GM23248 (cell line): ENCODE measurements around the gene MYO5A. TPM values are rescaled to one million over a fixed set of nuclear protein-coding genes. Genes with fewer than 3 reads are reported as not detected.
"Not testable (repeated sequence)": the region's sequence is repeated elsewhere in the genome, so short reads cannot be mapped to it uniquely, and the experiment has no call there.

ENCODE experiments used
- DNase-seq: peaks from one replicate; pipeline ENCODE4 v3.0.0-alpha.2; 2015
- H2AFZ ChIP-seq: fragments of 200-600 bp; sonication (generic); 2 replicates; pipeline ENCODE4 v1.6.1; 2016; ENCODE audit warnings: antibody characterized with exemption
- H3F3A ChIP-seq: fragments of 200-600 bp; sonication (generic); 2 replicates; pipeline ENCODE4 v1.6.1; 2016; ENCODE audit warnings: mild to moderate bottlenecking, antibody characterized with exemption, mixed run types; ENCODE audit not compliant: insufficient read depth
- H3K27ac ChIP-seq: fragments of 200-600 bp; sonication (generic); 2 replicates; pipeline ENCODE4 v1.5.1; 2016; ENCODE audit warnings: mild to moderate bottlenecking
- H3K27me3 ChIP-seq: fragments of 200-600 bp; sonication (generic); replicated peaks from 2 replicates; pipeline ENCODE4 v1.6.1; 2016; ENCODE audit warnings: mild to moderate bottlenecking; ENCODE audit not compliant: insufficient read depth
- H3K36me3 ChIP-seq: fragments of 200-600 bp; sonication (generic); 2 replicates; pipeline ENCODE4 v1.6.1; 2016; ENCODE audit warnings: low read depth, mild to moderate bottlenecking
- H3K4me1 ChIP-seq: fragments of 200-600 bp; sonication (generic); 2 replicates; pipeline ENCODE4 v1.6.1; 2016; ENCODE audit warnings: mild to moderate bottlenecking; ENCODE audit not compliant: insufficient read depth
- H3K4me2 ChIP-seq: fragments of 200-600 bp; sonication (generic); one replicate; pipeline ENCODE4 v1.6.1; 2016; ENCODE audit warnings: mild to moderate bottlenecking; ENCODE audit not compliant: unreplicated experiment
- H3K4me3 ChIP-seq: fragments of 200-600 bp; sonication (generic); 2 replicates; pipeline ENCODE4 v1.5.1; 2016; ENCODE audit warnings: mild to moderate bottlenecking
- H3K79me2 ChIP-seq: fragments of 200-600 bp; sonication (generic); 2 replicates; pipeline ENCODE4 v1.6.1; 2016; ENCODE audit warnings: mild to moderate bottlenecking; ENCODE audit not compliant: insufficient read depth
- H3K9ac ChIP-seq: fragments of 200-600 bp; sonication (generic); 2 replicates; pipeline ENCODE4 v1.6.1; 2016; ENCODE audit warnings: mild to moderate bottlenecking
- H3K9me2 ChIP-seq: fragments of 200-600 bp; sonication (generic); 2 replicates; pipeline ENCODE4 v1.6.1; 2016; ENCODE audit warnings: mixed run types, mild to moderate bottlenecking, moderate library complexity; ENCODE audit not compliant: insufficient read depth
- H3K9me3 ChIP-seq: fragments of 200-600 bp; sonication (generic); one replicate; pipeline ENCODE4 v1.6.1; 2017; ENCODE audit warnings: low read depth
- H4K20me1 ChIP-seq: fragments of 200-600 bp; sonication (generic); 2 replicates; pipeline ENCODE4 v1.6.0; 2016; ENCODE audit not compliant: insufficient read depth
- EZH2 ChIP-seq: fragments of 200-600 bp; sonication (generic); IDR thresholded peaks from 2 replicates; pipeline ENCODE4 v1.6.1; 2018; ENCODE audit warnings: antibody characterized with exemption, mild to moderate bottlenecking; ENCODE audit not compliant: insufficient read depth, poor library complexity, severe bottlenecking
- EZH2phosphoT487 ChIP-seq: fragments of 200-600 bp; sonication (generic); IDR thresholded peaks from 2 replicates; pipeline ENCODE4 v1.6.1; 2018; ENCODE audit warnings: antibody characterized with exemption, moderate library complexity, mild to moderate bottlenecking, low read depth; ENCODE audit not compliant: insufficient read depth
- WGBS, 2 experiments: methylation state at CpG; one replicate each; pipeline ENCODE4 v1.1.6; 2015 to 2017; ENCODE audit warnings: low lambda C conversion rate in 2 of 2, low coverage in 1 of 2; ENCODE audit errors: missing lambda C conversion rate in 2 of 2; 5-methylcytosine and 5-hydroxymethylcytosine counted together
- in situ Hi-C: fragments of 300-500 bp; cut with MboI; formaldehyde crosslinking; loops from 2 replicates; pipeline ENCODE4 v1.15.0; 2020
- polyA plus RNA-seq: library from polyadenylated mRNA; unstranded; fragments of >200 nt; fragmentation: Nextera tagmentation; extraction: Ambion mirVana; gene quantifications from 2 replicates; pipeline ENCODE4 v1.2.1, GENCODE V29; 2016
- total RNA-seq: library from RNA; depleted of rRNA; stranded (reverse); fragments of >200 nt; shearing (Covaris generic); gene quantifications from 2 replicates; pipeline ENCODE4 v1.2.3, GENCODE V29; 2014

MYO5A gene
- total and polyA plus RNA-seq, 2 experiments from 2014 or later: 12.1 to 33.3 TPM

- Histone ChIP-seq H3K9me2 (no peaks in the 10 kb centered on the region), H3K4me1 (peaks cover 11% of the 10 kb centered on the region; the same call in 1 of the 2 replicates), H2AFZ (no peak overlapping the region), H3K27ac (no peak overlapping the region), H3K36me3 (no peaks in the 10 kb centered on the region), H3K9me3 (no peaks in the 10 kb centered on the region), H4K20me1 (peaks cover 6% of the 10 kb centered on the region; the same call in 1 of the 2 replicates), H3K27me3 (no peaks in the 10 kb centered on the region), H3K79me2 (peaks cover 96% of the 10 kb centered on the region), H3K4me2 (no peak overlapping the region), H3F3A (no peaks in the 10 kb centered on the region), H3K9ac (no peak overlapping the region), H3K4me3 (no peak overlapping the region)
- DNase-seq: no peak
- in situ Hi-C loops: no loop called here
- TF ChIP-seq EZH2 (no peak), EZH2phosphoT487 (no peak)
- WGBS, 2 experiments: 94 to 100% methylated on average over 1 of the region's 1 CpG
Observed at GRCh38 chr15:52514482-52514881, 14.2 kb downstream of the MYO5A start.

- peak; percentile 39 for DNase-seq
- H3K9ac ChIP-seq, H3K4me3 ChIP-seq, H3K4me1 ChIP-seq, H3K9me2 ChIP-seq, H3K27ac ChIP-seq, H3K27me3 ChIP-seq, in situ Hi-C loops, H3K36me3 ChIP-seq, H3K9me3 ChIP-seq, H3F3A ChIP-seq, H2AFZ ChIP-seq, H4K20me1 ChIP-seq, H3K4me2 ChIP-seq: not testable (repeated sequence)
- H3K79me2 ChIP-seq: peaks cover 97% of the 10 kb centered on the region
- WGBS, 2 experiments: 91 to 92% methylated on average over 8 of the region's 8 CpGs
Observed at GRCh38 chr15:52512869-52513268, 15.8 kb downstream of the MYO5A start.

- in situ Hi-C loops: no loop called here
- Histone ChIP-seq H3F3A (no peaks in the 10 kb centered on the region), H3K4me1 (peaks cover 3% of the 10 kb centered on the region; the same call in 1 of the 2 replicates), H3K9ac (no peak overlapping the region), H3K4me3 (no peak overlapping the region), H2AFZ (no peak overlapping the region), H3K4me2 (no peak overlapping the region), H3K36me3 (no peaks in the 10 kb centered on the region), H3K27me3 (no peaks in the 10 kb centered on the region), H3K27ac (no peak overlapping the region), H3K9me2 (no peaks in the 10 kb centered on the region), H3K79me2 (peaks cover 94% of the 10 kb centered on the region), H4K20me1 (no peaks in the 10 kb centered on the region), H3K9me3 (no peaks in the 10 kb centered on the region)
- no peak for TF ChIP-seq EZH2
- no peak for TF ChIP-seq EZH2phosphoT487
- no peak for DNase-seq
- WGBS, 2 experiments: 72 to 78% methylated on average over 2 of the region's 2 CpGs
Observed at GRCh38 chr15:52511084-52511483, 17.6 kb downstream of the MYO5A start.

GRCh38 chr15:52509500-52510245 lies 19.0 kb downstream of the MYO5A start:
- no peak overlapping the region for H3K9ac ChIP-seq
- no peaks in the 10 kb centered on the region for H3K9me3 ChIP-seq
- no peaks in the 10 kb centered on the region for H3K36me3 ChIP-seq
- no peak overlapping the region for H2AFZ ChIP-seq
- H3K4me1 ChIP-seq: peaks cover 3% of the 10 kb centered on the region; the same call in 1 of the 2 replicates
- H4K20me1 ChIP-seq: no peaks in the 10 kb centered on the region
- H3K4me3 ChIP-seq: no peak overlapping the region
- H3K27me3 ChIP-seq: no peaks in the 10 kb centered on the region
- no peaks in the 10 kb centered on the region for H3F3A ChIP-seq
- no peak overlapping the region for H3K27ac ChIP-seq
- no peaks in the 10 kb centered on the region for H3K9me2 ChIP-seq
- H3K79me2 ChIP-seq: peaks cover 94% of the 10 kb centered on the region
- WGBS, 2 experiments: 47 to 60% methylated on average over 3 of the region's 3 CpGs
- in situ Hi-C loops: no loop called here
- DNase-seq: no peak
- TF ChIP-seq EZH2 (no peak), EZH2phosphoT487 (no peak)
- H3K4me2 ChIP-seq: no peak overlapping the region

GRCh38 chr15:52506549-52506948 lies 22.1 kb downstream of the MYO5A start:
- in situ Hi-C loops: no loop called here

More at GRCh38 chr15:52506549-52506948, 22.1 kb downstream of the MYO5A start:
- Histone ChIP-seq H3K9me3 (no peaks in the 10 kb centered on the region), H3K4me2 (no peak overlapping the region), H4K20me1 (no peaks in the 10 kb centered on the region), H2AFZ (no peak overlapping the region), H3F3A (peaks cover 5% of the 10 kb centered on the region), H3K4me3 (no peak overlapping the region), H3K27ac (no peak overlapping the region), H3K79me2 (peaks cover 89% of the 10 kb centered on the region), H3K27me3 (no peaks in the 10 kb centered on the region), H3K9me2 (no peaks in the 10 kb centered on the region), H3K9ac (no peak overlapping the region), H3K4me1 (peaks cover 14% of the 10 kb centered on the region), H3K36me3 (no peaks in the 10 kb centered on the region)
- 80 to 84% methylated on average over 6 of the region's 6 CpGs for WGBS, 2 experiments
- DNase-seq: no peak
- TF ChIP-seq EZH2 (no peak), EZH2phosphoT487 (no peak)
